Natural killer cell (primary cell): ENCODE data around the gene PHF3. TPM values are rescaled to one million over a fixed set of nuclear protein-coding genes. Genes with fewer than 3 reads are reported as not detected.
A peak's percentile ranks its signal among the peaks of the same experiment; 100 is the strongest.

ENCODE experiments used
- ATAC-seq, 3 donors: fragments of 150-1000 bp in 2 of 3; fragments of 200-7000 bp in 1 of 3; cut with Tn5 transposase; 1 replicate in 1 of 3; 2 replicates in 2 of 3; pipeline ENCODE4 v1.10.0; 2021; ENCODE audit warnings: mild to moderate bottlenecking in 2 of 3, moderate library complexity in 2 of 3
- DNase-seq, 2 donors: peaks; one replicate each; pipeline versions ENCODE4 v3.0.0 to v3.0.0-alpha.2; 2013 to 2021; ENCODE audit warnings: mixed read lengths in 1 of 2
- H3K27ac ChIP-seq: one replicate; pipeline ENCODE4 v1.5.1; 2013; ENCODE audit warnings: mild to moderate bottlenecking, low read length
- H3K27me3 ChIP-seq: one replicate; pipeline ENCODE4 v1.6.1; 2013; ENCODE audit warnings: low read length; ENCODE audit not compliant: control insufficient read depth, insufficient read depth
- H3K36me3 ChIP-seq: one replicate; pipeline ENCODE4 v1.6.1; 2013; ENCODE audit warnings: low read length; ENCODE audit not compliant: control insufficient read depth, insufficient read depth
- H3K4me1 ChIP-seq: one replicate; pipeline ENCODE4 v1.6.1; 2013; ENCODE audit warnings: low read length; ENCODE audit not compliant: control insufficient read depth, insufficient read depth
- H3K4me3 ChIP-seq: one replicate; pipeline ENCODE4 v1.5.1; 2013; ENCODE audit warnings: low read length
- H3K9me3 ChIP-seq: one replicate; pipeline ENCODE4 v1.6.1; 2013; ENCODE audit warnings: low read length; ENCODE audit not compliant: control insufficient read depth, insufficient read depth
- H3K27ac Mint-ChIP-seq, 2 donors: one replicate each; pipeline ENCODE4 v1.8.0; 2022; ENCODE audit warnings: mild to moderate bottlenecking in 2 of 2, mixed read lengths in 2 of 2, moderate library complexity in 1 of 2
- H3K27me3 Mint-ChIP-seq, 2 donors: one replicate each; pipeline ENCODE4 v1.8.0; 2022; ENCODE audit warnings: low read depth in 2 of 2, mixed read lengths in 2 of 2
- H3K36me3 Mint-ChIP-seq: one replicate; pipeline ENCODE4 v1.8.0; 2022; ENCODE audit warnings: mixed read lengths
- H3K4me1 Mint-ChIP-seq, 2 donors: one replicate each; pipeline ENCODE4 v1.8.0; 2022; ENCODE audit warnings: mixed read lengths in 2 of 2
- H3K4me3 Mint-ChIP-seq: one replicate; pipeline ENCODE4 v1.8.0; 2022; ENCODE audit warnings: mild to moderate bottlenecking, moderate library complexity, mixed read lengths
- H3K9me3 Mint-ChIP-seq, 2 donors: one replicate each; pipeline ENCODE4 v1.8.0; 2022; ENCODE audit warnings: mixed read lengths in 2 of 2
- CTCF ChIP-seq: fragments of 200-600 bp; IDR thresholded peaks from one replicate; pipeline ENCODE4 v1.8.0; 2022; ENCODE audit warnings: antibody characterized with exemption
- WGBS: methylation state at CpG from one replicate; pipeline ENCODE4 v1.1.7; 2013; ENCODE audit warnings: missing lambda C conversion rate; ENCODE audit not compliant: insufficient coverage; 5-methylcytosine and 5-hydroxymethylcytosine counted together
- intact Hi-C: fragments of 100-400 bp; cut with micrococcal nuclease; formaldehyde crosslinking; loops from one replicate; pipeline ENCODE4 v1.14.2; 2022
- total RNA-seq, 4 donors: library from RNA; stranded (reverse); fragments of 120-200 nt in 1 of 4; gene quantifications; one replicate each; pipeline versions ENCODE4 v1.2.3 to v1.2.4, GENCODE V29; 2013 to 2022

PHF3 gene
- total RNA-seq, 3 donors from 2014 or later (not counting 1 experiment from before 2014, with no cell fraction given), result 80.2 to 84.4 (median 84.0) TPM

GRCh38 chr6:63640062-63640461, 4.5 kb downstream of the PHF3 start:
- ATAC-seq (no peak), DNase-seq (no peak)
- TF ChIP-seq CTCF, result no peak
- H3K4me3 ChIP-seq, result no peak overlapping the region
- H3K9me3 Mint-ChIP-seq, result no peaks in the 10 kb centered on the region
- no peaks in the 10 kb centered on the region for H3K27me3 Mint-ChIP-seq
- 57% methylated on average over 2 of the region's 2 CpGs for WGBS
- no peak overlapping the region for H3K4me3 Mint-ChIP-seq
- peaks cover 71 to 81% of the 10 kb centered on the region in 2 donors for H3K4me1 Mint-ChIP-seq
- H3K9me3 ChIP-seq, result no peaks in the 10 kb centered on the region
- H3K27me3 ChIP-seq, result no peaks in the 10 kb centered on the region
- peaks cover 4% of the 10 kb centered on the region for H3K4me1 ChIP-seq
- intact Hi-C loops, result no loop called here
- H3K27ac Mint-ChIP-seq, result peak overlapping the region; percentile 24 to 76
- no peaks in the 10 kb centered on the region for H3K36me3 Mint-ChIP-seq
- H3K36me3 ChIP-seq, result no peaks in the 10 kb centered on the region
- no peak overlapping the region for H3K27ac ChIP-seq

- H3K9me3 Mint-ChIP-seq, result no peaks in the 10 kb centered on the region
- peak in 1 of 2 donors; percentile 74 for DNase-seq
- no peak overlapping the region for H3K4me3 Mint-ChIP-seq
- no peaks in the 10 kb centered on the region for H3K27me3 Mint-ChIP-seq
- no peak overlapping the region for H3K27ac ChIP-seq
- WGBS, result 0% methylated on average over 1 of the region's 1 CpG
- no peaks in the 10 kb centered on the region for H3K4me1 ChIP-seq
- intact Hi-C loops, result no loop called here
- no peak overlapping the region for H3K4me3 ChIP-seq
- no peak for TF ChIP-seq CTCF
- H3K27me3 ChIP-seq, result no peaks in the 10 kb centered on the region
- peaks cover 51 to 57% of the 10 kb centered on the region in 2 donors for H3K4me1 Mint-ChIP-seq
- H3K9me3 ChIP-seq, result no peaks in the 10 kb centered on the region
- no peaks in the 10 kb centered on the region for H3K36me3 Mint-ChIP-seq
- H3K27ac Mint-ChIP-seq, result peak overlapping the region; percentile 60 to 62
- no peaks in the 10 kb centered on the region for H3K36me3 ChIP-seq
- ATAC-seq, result peak in 2 of 3 donors; percentile 24 to 44
Measured at GRCh38 chr6:63643862-63644261, 8.3 kb downstream of the PHF3 start.

- Mint-ChIP-seq H3K27me3 (no peaks in the 10 kb centered on the region), H3K27ac (peak overlapping the region; percentile 21 to 62), H3K4me3 (no peak overlapping the region), H3K9me3 (no peaks in the 10 kb centered on the region), H3K4me1 (peaks cover 46 to 49% of the 10 kb centered on the region in 2 donors), H3K36me3 (no peaks in the 10 kb centered on the region)
- no peak for ATAC-seq
- DNase-seq, result no peak
- TF ChIP-seq CTCF, result no peak
- no peak overlapping the region for H3K27ac ChIP-seq
- H3K9me3 ChIP-seq, result no peaks in the 10 kb centered on the region
- H3K4me1 ChIP-seq, result no peaks in the 10 kb centered on the region
- WGBS, result 98% methylated on average over 11 of the region's 11 CpGs
- no peaks in the 10 kb centered on the region for H3K27me3 ChIP-seq
- no peaks in the 10 kb centered on the region for H3K36me3 ChIP-seq
- no peak overlapping the region for H3K4me3 ChIP-seq
- intact Hi-C loops, result no loop called here
Measured at GRCh38 chr6:63644668-63645326, 9.2 kb downstream of the PHF3 start.

GRCh38 chr6:63649269-63649668, 13.7 kb downstream of the PHF3 start:
- Histone ChIP-seq H3K9me3 (no peaks in the 10 kb centered on the region), H3K27ac (no peak overlapping the region), H3K36me3 (no peaks in the 10 kb centered on the region), H3K27me3 (no peaks in the 10 kb centered on the region), H3K4me1 (no peaks in the 10 kb centered on the region), H3K4me3 (no peak overlapping the region)
- H3K4me3 Mint-ChIP-seq, result no peak overlapping the region
- no peaks in the 10 kb centered on the region for H3K9me3 Mint-ChIP-seq
- no peak for ATAC-seq
- TF ChIP-seq CTCF, result no peak
- DNase-seq, result no peak
- H3K27me3 Mint-ChIP-seq, result no peaks in the 10 kb centered on the region
- WGBS, result 100% methylated on average over 1 of the region's 2 CpGs
- peak overlapping the region in 1 of 2 donors; percentile 36 for H3K27ac Mint-ChIP-seq
- no peaks in the 10 kb centered on the region for H3K36me3 Mint-ChIP-seq
- peaks cover 55 to 60% of the 10 kb centered on the region in 2 donors for H3K4me1 Mint-ChIP-seq
- intact Hi-C loops, result no loop called here
